ENCODE data around the gene GNG11.

DNA sequence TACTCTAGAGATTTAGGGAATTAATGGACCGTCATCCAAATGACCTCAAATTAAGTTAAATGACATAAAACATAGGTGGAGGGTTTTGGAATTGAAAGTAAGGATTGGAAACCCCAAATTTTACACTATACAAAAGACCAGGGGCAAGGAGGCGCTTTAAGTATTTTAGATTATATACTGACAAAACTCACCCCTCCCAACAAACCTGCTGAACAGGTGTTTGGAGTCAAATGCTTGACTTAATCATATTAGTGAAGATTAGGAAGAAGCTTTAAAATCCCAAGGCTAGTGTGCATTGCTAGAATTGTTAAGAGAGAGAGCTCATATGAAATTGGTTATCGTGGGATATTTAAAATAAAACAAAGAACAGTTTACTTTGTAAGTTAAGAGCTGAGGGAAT lies 15.3 kb upstream of the GNG11 start, which contains the start of gene GNGT1:
- TF ChIP-seq ZNF274 (IDR thresholded peaks at IDR 0.05; ENCODE audit: low read depth, low read length), result no peak
- TF ChIP-seq YY1 (IDR thresholded peaks at IDR 0.05; ENCODE audit: insufficient read depth, insufficient read length), result no peak
- no peak for TF ChIP-seq SUZ12 (IDR thresholded peaks at IDR 0.05; ENCODE audit: extremely low read depth, insufficient read depth, insufficient read length)
